Liver (tissue), 3 donors: ENCODE measurements around the gene NQO2.

ENCODE experiments used
- FOXA1 ChIP-seq: IDR thresholded peaks from 2 replicates; pipeline ENCODE4 v1.6.1; 2016; ENCODE audit warnings: antibody characterized with exemption
- GABPA ChIP-seq, 2 donors: IDR thresholded peaks in 1 of 2; conservative IDR thresholded peaks in 1 of 2; 2 replicates each; pipeline ENCODE4 v1.6.1; 2016; ENCODE audit warnings: antibody characterized with exemption in 2 of 2, mild to moderate bottlenecking in 1 of 2, moderate library complexity in 1 of 2
- HNF4A ChIP-seq, 2 donors: conservative IDR thresholded peaks; 2 replicates each; pipeline ENCODE4 v1.6.1; 2016; ENCODE audit warnings: antibody characterized with exemption in 2 of 2, mild to moderate bottlenecking in 2 of 2
- JUND ChIP-seq, 2 donors: IDR thresholded peaks; 2 replicates each; pipeline ENCODE4 v1.6.1; 2016; ENCODE audit warnings: antibody characterized with exemption in 2 of 2
- SP1 ChIP-seq: IDR thresholded peaks from 2 replicates; pipeline ENCODE4 v1.6.1; 2018; ENCODE audit warnings: antibody characterized with exemption, mild to moderate bottlenecking
- TAF1 ChIP-seq: conservative IDR thresholded peaks from 2 replicates; pipeline ENCODE4 v1.6.1; 2016; ENCODE audit warnings: antibody characterized with exemption, mild to moderate bottlenecking
- YY1 ChIP-seq: IDR thresholded peaks from 2 replicates; pipeline ENCODE4 v1.6.1; 2016; ENCODE audit warnings: antibody characterized with exemption, mild to moderate bottlenecking
- TF ChIP-seq, protein P1 (sequence below): fragments of 150-350 bp; IDR thresholded peaks from 2 replicates; pipeline ENCODE4 v1.5.1; 2017; ENCODE audit warnings: improper control_type of control experiment, low read depth, low read length; ENCODE audit not compliant: missing input control
- TF ChIP-seq, protein P2 (sequence below): IDR thresholded peaks from 2 replicates; pipeline ENCODE4 v1.6.1; 2016; ENCODE audit warnings: antibody characterized with exemption
- TF ChIP-seq, protein P3 (sequence below): IDR thresholded peaks from 2 replicates; pipeline ENCODE4 v1.6.1; 2016; ENCODE audit warnings: antibody characterized with exemption, mild to moderate bottlenecking
- TF ChIP-seq, protein P4 (sequence below): IDR thresholded peaks from 2 replicates; pipeline ENCODE4 v1.6.1; 2016; ENCODE audit warnings: antibody characterized with exemption
- donor health status: healthy.
- donor health status: healthy.

DNA sequence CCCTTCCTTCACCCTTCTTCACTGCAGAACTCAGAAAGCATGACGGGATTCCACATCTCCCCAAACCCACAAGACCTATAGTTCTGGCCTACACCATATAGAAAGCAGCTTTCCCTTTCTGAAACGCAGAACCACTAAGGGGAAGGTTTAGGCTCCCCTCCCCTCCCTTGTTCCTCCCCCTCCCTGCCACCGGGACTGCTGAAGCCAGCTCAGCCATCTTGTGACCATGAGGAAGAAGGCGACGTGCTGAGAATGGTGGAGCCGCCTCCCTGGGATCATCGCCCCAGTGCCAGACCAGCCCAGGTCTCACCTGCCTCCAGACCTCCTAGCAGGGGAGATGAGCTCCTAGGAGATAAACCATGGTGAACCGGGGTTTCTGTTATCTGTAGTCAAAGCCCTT lies 48.0 kb upstream of the NQO2 start:
- TF ChIP-seq, protein P1, sequence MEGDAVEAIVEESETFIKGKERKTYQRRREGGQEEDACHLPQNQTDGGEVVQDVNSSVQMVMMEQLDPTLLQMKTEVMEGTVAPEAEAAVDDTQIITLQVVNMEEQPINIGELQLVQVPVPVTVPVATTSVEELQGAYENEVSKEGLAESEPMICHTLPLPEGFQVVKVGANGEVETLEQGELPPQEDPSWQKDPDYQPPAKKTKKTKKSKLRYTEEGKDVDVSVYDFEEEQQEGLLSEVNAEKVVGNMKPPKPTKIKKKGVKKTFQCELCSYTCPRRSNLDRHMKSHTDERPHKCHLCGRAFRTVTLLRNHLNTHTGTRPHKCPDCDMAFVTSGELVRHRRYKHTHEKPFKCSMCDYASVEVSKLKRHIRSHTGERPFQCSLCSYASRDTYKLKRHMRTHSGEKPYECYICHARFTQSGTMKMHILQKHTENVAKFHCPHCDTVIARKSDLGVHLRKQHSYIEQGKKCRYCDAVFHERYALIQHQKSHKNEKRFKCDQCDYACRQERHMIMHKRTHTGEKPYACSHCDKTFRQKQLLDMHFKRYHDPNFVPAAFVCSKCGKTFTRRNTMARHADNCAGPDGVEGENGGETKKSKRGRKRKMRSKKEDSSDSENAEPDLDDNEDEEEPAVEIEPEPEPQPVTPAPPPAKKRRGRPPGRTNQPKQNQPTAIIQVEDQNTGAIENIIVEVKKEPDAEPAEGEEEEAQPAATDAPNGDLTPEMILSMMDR: no peak
- TF ChIP-seq, protein P2, sequence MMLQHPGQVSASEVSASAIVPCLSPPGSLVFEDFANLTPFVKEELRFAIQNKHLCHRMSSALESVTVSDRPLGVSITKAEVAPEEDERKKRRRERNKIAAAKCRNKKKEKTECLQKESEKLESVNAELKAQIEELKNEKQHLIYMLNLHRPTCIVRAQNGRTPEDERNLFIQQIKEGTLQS: no peak
- no peak for TF ChIP-seq JUND (IDR thresholded peaks at IDR 0.05)
- TF ChIP-seq, protein P3, sequence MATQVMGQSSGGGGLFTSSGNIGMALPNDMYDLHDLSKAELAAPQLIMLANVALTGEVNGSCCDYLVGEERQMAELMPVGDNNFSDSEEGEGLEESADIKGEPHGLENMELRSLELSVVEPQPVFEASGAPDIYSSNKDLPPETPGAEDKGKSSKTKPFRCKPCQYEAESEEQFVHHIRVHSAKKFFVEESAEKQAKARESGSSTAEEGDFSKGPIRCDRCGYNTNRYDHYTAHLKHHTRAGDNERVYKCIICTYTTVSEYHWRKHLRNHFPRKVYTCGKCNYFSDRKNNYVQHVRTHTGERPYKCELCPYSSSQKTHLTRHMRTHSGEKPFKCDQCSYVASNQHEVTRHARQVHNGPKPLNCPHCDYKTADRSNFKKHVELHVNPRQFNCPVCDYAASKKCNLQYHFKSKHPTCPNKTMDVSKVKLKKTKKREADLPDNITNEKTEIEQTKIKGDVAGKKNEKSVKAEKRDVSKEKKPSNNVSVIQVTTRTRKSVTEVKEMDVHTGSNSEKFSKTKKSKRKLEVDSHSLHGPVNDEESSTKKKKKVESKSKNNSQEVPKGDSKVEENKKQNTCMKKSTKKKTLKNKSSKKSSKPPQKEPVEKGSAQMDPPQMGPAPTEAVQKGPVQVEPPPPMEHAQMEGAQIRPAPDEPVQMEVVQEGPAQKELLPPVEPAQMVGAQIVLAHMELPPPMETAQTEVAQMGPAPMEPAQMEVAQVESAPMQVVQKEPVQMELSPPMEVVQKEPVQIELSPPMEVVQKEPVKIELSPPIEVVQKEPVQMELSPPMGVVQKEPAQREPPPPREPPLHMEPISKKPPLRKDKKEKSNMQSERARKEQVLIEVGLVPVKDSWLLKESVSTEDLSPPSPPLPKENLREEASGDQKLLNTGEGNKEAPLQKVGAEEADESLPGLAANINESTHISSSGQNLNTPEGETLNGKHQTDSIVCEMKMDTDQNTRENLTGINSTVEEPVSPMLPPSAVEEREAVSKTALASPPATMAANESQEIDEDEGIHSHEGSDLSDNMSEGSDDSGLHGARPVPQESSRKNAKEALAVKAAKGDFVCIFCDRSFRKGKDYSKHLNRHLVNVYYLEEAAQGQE: no peak
- no peak for TF ChIP-seq SP1
- peak; percentile 40 for TF ChIP-seq YY1
- TF ChIP-seq GABPA (IDR thresholded peaks at IDR 0.05 in 1 of 2, conservative IDR thresholded peaks at IDR 0.05 in 1 of 2): no peak
- TF ChIP-seq, protein P4, sequence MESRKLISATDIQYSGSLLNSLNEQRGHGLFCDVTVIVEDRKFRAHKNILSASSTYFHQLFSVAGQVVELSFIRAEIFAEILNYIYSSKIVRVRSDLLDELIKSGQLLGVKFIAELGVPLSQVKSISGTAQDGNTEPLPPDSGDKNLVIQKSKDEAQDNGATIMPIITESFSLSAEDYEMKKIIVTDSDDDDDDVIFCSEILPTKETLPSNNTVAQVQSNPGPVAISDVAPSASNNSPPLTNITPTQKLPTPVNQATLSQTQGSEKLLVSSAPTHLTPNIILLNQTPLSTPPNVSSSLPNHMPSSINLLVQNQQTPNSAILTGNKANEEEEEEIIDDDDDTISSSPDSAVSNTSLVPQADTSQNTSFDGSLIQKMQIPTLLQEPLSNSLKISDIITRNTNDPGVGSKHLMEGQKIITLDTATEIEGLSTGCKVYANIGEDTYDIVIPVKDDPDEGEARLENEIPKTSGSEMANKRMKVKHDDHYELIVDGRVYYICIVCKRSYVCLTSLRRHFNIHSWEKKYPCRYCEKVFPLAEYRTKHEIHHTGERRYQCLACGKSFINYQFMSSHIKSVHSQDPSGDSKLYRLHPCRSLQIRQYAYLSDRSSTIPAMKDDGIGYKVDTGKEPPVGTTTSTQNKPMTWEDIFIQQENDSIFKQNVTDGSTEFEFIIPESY: no peak
- no peak for TF ChIP-seq TAF1
- no peak for TF ChIP-seq FOXA1
- no peak for TF ChIP-seq HNF4A (conservative IDR thresholded peaks at IDR 0.05)
